GM19438 (cell line): ENCODE results near the gene NFKB2.
A peak's percentile ranks its signal among the peaks of the same experiment; 100 is the strongest.

ENCODE experiments used
- ATAC-seq: cut with Tn5 transposase; IDR thresholded peaks from one replicate; pipeline ENCODE4 v1.9.1; 2021; ENCODE audit warnings: low read depth; ENCODE audit not compliant: unreplicated experiment

Gene NFKB2

DNA sequence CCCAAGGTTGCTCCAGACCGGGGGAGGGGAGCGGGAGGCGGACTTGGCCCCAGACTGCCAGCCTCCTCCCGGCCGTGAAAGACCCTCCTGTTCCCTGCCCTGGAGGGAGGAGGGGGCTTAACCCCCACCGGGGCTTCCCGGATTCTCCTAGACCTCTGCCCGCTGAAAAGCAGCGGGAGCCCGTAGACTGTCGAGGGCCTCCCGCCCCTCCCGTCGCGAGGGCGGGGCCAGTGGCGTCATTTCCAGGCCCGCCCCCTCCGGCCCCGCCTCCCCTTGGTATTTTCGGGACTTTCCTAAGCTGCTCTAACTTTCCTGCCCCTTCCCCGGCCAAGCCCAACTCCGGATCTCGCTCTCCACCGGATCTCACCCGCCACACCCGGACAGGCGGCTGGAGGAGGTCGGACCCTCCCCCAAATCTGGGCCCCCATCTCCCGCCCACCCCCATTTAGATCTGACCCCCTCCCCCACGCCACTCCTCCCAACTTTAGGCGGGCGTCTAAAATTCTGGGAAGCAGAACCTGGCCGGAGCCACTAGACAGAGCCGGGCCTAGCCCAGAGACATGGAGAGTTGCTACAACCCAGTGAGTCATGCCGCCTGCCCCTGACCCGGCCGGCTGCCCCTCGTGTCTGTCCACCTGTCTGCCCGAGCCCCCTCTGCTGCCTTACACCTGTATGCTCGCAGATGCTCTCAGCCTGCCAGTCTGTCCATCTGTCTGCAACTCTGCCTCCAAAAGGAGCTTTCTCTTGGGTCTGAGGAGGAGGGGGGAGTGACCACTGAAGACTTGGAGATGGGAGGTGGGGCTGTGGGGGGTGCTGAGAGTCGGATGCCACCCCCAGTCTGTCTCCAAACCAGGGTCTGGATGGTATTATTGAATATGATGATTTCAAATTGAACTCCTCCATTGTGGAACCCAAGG, at the start of gene NFKB2:
TSS of gene NFKB2 (plus strand) at position 306 of the 917 bp plus-strand sequence. CDS start at position 561, 255 bp downstream.
- peak; percentile 29 for ATAC-seq

DNA sequence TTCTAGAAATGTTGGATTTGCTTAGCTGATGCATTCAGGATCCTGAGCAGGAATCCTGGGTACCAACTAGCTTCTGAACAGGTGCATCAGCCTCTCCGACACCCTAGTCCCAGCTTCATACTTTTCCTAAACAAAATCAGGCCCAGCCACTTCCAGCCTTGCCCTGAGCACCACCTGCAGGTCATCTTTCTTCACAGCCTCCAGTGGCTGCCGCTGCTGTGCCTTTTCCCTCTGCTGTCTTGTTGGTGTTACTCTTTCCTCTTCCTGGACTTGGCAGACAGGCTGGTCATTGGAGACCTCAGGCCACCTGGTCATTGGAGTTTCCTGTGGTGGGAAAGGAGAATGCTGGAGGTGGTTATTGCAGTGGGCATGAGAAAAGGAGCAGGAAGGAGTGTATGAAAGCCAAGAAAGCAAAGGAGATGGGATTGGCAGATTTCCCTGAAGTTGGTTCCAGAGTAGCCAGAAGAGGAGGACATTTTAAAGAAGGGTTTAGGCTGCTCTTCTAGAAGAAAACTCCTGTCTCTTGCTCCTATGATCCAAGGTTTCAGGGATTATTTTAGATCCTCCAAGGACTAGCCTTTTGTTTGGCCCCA, 48.2 kb upstream of the NFKB2 start:
- no peak for ATAC-seq

DNA sequence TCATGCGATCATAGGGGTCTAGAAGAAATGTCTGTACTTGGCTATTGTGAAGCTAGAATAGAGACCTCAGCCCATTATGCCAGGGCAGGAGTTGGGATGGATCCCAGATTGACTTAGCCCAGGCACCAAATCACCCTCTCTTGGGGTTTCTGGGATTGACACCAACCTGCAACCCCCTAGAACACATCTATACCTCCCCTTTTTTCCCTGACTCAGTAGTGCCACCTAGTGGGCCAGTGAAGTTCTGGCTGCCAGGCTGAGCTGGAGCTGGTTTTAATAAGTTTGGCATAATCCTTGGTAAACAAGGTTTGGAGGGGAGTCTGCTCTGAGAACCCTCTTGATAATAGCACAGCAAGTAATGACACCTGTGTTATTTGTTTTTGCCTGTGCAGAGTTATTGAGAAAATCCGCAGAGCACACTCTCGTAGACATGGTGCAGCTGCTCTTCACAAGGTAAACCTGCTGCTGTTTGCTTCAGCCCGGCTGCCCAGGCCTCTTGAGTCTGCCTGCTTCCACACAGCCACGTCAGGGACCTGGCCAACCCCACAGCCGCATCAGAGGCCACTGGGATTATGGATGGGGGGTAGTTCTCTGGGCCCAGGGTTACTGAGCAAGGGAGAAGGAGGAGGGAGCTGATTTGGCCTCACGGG, 43.3 kb upstream of the NFKB2 start:
- no peak for ATAC-seq

DNA sequence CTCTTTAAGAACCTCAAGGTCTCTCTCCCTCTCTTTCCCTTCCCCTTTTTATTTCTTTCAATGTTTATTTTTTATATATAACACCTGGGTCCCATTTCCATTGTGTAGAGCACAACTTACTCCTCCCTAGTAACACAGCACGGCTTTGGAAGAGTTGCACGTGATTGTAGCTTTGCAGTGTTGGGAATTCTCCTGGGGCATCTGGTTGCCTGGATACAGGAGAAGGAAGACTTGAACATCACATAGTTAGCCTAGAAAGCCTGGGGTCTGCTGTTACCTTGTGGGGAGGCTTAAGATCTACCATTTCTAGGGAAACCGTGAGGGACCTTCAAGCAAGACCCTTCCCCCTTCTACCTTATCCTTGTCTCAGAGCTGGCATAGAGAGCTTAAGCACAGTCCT, 41.1 kb upstream of the NFKB2 start:
- no peak for ATAC-seq

DNA sequence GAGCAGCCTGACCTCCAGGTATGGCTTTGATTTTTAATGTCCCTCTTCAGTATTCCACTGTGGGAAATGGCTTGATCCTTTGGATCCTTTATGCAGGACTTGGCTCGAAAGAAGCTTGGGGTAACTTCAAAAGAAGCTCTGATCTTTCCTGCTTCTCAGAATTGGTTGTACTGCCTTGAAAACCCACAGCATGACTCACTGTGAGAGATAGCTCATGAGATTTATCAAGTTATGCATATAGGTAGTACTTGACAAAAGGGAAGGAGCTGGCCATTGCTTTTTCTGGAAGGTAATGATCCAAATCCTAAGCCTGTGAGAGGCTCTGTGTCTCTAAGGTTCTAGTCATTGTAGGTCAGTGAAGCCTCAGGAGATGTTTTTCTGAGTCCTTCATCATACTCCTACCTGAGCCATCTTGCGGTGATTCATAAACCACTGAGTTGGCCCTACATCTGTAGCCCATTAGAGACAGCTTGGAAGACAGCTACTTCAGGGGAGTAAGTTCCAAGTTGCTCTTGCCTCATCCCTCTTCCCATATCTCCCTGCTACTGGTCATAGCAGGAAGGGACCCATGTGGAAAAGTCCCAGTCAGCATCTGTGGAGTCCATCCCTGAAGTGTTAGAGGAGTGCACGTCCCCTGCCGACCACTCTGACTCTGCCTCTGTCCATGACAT, 36.7 kb upstream of the NFKB2 start:
- ATAC-seq: no peak

DNA sequence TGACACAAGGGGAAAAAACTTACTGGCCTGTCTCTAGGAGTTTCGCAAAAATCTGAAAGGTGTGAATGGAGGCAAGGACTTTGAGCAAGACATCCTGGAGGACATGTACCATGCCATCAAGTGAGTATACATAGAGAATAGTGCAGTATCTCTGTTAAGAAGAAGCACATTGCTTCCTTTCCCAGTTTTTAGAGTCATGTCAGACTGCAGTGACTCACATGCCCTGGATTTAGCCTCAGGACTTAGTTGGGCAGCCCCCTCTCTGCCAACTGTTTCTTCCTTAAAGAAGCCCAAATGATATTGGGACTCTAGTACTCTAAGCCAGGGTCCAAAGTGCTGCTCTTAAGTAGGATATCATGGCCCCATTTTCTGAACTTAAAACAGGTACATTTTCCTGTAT, 28.1 kb upstream of the NFKB2 start:
- ATAC-seq: no peak

DNA sequence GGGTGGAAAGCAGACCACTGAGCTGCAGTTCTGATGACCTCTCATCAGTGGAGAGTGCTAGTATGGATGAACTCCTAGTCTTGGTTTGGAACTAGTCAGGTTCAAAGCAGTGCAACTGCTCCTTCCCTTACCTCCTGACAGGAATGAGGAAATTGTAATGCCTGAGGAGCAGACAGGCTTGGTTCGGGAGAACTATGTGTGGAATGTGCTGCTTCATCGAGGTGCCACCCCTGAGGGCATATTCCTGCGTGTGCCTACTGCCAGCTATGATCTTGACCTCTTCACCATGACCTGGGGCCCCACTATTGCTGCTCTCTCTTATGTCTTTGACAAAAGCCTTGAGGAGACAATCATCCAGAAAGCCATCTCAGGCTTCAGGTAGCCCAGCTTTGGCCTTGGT, 27.4 kb upstream of the NFKB2 start:
- no peak for ATAC-seq

DNA sequence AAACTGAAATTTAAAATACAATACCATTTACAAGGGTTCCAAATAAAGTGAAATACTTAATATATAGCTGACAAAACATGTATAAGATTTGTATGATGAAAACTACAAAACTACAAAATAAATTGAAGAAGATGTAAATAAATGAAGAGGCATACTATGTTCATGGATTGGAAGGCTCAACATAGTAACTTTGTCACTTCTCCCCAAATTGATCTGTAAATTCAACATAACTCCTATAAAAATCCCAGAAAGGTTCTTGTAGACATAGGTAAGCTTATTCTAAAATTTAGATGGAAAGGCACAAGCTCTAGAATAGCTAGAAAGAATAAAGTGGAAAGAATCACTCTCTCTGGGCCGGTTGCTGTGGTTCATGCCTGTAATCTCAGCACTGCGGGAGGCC, 24.2 kb upstream of the NFKB2 start:
- no peak for ATAC-seq

DNA sequence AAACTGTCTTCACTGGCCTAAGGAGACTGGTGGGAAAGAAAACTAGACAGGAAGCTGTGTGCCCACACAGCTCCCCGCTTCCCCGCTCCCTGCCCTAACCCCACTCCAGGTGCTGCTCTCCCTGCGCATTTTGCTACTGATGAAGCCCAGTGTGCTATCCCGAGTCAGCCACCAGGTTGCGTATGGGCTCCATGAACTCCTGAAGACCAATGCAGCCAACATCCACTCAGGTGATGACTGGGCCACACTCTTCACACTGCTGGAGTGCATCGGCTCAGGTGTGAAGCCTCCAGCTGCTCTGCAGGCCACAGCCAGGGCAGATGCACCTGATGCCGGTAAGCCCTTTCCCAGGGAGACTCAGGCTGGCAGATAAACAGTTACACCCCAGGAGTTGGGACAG, 20.3 kb upstream of the NFKB2 start:
- no peak for ATAC-seq

DNA sequence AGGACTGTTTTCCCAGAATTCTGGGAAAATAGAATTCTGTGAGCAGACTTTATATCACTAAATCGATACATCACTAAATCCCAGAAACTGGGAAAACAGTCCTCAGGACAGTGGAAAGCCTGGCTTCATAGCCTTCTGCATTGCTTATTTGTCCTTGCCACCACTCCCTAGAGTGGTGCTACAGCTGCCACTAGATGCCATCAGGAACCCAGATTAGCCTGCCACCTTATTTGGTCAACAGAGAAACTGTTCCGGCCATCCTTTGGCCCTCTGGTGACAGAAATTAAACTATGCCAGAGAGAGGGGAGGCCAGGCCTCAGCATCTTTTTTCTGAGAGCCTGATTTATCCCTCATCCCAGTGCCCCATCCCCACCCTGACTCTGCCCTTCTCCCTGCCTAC, 19.6 kb upstream of the NFKB2 start:
- no peak for ATAC-seq

DNA sequence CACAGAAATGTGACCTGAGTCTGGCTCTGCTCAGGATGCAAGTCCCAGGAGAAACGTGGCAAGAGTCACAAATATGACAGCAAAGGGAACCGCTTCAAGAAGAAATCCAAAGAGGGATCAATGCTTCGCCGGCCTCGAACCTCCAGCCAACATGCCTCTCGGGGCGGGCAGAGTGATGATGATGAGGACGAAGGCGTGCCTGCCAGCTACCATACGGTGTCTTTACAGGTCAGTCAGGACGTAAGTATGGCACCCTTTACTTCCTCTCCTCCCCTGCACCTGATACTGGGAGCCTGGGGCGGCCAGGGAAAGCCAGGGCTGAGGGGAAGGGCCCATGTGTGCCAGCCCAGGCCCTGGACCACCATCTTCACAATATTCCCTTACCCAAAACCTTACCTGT, 18.6 kb upstream of the NFKB2 start:
- no peak for ATAC-seq

DNA sequence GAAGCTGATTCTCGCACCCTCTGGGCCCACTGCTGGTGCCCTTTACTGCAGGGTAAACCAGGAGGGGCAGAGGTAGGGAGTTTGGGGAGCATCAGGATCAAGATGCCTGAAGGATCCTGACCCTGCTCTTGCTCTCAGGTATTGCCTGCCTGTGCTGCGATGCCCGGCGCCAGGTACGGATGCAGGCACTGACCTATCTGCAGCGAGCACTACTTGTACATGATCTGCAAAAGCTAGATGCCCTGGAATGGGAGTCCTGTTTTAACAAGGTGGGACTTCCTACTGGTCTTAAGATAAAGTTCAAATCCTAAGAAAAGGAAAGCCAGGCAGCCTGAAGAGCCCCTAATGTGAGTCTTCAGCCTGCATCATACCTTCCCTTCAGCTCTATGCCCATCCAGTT, 16.1 kb upstream of the NFKB2 start:
- no peak for ATAC-seq

DNA sequence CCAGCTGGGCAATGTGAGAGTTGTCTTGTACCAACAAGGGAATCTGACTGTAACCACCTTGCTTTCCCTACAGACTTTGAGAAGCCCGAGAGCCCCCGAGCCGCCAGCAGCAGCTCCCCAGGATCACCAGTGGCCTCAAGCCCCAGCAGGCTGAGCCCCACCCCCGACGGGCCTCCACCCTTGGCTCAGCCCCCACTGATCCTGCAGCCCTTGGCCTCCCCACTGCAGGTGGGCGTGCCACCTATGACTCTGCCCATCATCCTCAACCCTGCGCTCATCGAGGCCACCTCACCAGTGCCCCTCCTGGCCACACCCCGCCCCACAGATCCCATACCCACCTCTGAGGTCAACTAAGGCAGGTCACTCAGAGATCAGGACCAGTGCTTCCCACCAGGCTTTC, 13.5 kb upstream of the NFKB2 start:
- no peak for ATAC-seq

DNA sequence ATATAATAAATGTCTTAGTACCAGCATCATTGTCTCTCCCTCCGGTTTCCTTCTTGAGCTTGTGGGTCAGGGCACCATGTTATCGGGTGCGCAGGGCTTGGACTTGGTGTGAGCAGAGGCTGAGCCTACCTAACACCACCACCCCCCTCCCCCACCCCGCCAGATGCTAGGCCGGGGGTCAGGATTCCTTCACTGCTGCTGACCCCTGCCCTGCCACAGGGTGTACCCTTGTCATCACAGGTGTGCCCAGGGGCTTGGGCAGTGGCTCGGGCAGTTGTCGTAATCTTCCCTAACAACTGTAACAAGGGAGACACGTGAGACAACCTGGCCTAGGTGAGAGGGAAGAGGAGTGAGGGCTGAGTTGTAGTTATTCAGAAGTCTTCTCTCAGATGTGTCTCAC, 12.6 kb upstream of the NFKB2 start:
- ATAC-seq: no peak

DNA sequence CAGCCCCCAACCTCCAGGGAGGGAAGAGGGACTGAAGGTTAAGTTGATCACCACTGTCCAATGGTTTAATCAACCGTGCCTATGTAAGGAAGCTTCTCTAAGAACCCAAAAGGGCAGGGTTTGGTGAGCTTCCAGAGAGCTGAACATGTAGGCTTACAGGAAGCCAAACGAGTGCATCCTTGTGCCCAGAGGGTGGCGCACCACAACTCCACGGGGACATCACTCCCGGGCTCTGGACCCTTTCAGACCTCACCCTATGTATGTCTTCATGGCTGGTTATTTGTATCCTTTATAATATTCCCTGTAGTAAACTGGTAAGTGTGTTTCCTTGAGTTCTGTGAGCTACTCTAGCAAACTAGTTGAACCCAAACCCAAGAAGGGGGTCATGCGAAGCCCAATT, 11.5 kb upstream of the NFKB2 start:
- ATAC-seq: no peak

DNA sequence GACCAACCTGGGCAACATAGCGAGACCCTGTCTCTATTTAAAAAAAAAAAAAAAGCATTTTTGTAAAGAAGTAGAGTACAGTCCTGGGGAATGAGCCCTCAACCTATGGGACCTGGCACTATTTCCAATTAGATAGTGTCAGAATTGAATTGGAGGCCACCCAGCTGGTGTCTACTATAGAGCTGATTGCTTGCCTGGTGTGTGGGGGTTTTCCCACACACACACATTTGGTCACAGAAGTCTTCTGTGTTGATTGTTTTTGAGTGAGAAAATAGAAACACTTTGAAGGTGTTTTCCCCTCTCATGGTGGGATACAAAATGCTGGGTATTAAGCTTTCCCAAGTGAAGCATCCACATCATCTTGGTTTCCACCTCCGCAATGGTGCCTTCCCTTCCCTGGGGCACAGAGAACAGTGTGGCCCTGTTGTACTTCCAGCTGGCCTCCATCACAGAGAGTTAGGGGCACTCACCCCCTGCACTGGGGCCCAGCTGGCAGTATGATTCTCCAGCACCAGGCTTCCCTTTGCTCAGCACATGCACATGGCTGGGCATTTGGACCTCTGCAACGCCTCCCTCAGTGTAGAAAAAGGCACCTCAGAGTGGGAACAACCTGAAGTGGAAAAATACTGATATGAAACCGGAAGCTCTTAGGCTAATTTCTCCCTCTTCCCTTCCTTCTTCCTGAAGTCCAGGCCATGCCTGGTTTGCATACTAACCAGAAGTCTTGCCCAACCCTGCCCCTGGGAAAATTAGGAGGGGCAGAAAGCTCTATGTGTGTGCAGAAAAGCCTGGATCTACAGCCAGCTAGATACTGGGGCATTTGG, 10.7 kb upstream of the NFKB2 start:
- ATAC-seq: no peak

DNA sequence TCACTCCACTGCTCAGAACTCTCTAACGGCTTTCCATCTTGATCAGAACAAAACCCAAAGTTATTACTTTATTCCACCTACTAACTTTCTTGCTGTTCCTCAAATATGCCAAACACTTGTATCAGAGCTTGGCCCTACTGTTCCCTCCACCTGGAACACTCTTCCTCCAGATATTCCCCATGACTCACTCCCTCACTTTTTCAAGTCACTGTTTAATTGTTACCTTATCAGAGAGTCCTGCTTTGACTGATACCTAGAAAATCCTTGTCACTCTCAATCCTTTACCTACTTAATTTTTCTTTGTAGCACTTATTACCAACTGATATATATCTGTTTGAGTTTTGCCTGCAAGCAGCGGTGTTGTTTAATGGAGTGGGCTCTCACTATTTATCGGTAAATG, 5.6 kb upstream of the NFKB2 start:
- ATAC-seq: no peak

DNA sequence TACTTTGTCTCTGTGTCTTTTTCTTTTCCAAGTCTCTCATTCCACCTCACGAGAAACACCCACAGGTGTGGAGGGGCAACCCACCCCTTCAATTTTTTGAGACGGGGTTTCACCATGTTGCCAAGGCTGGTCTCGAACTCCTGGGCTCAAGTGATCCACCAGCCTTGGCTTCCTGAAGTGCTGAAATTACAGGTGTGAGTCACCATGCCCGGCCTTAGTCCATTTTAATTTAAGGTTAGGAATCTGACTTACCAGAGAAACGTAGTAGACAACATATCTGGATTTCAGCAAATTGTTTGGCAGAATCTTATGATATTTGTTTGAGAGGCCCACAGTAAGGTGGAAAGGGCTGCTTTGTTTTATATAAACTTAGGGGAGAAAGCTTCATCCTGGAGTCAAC, 3.2 kb upstream of the NFKB2 start:
- ATAC-seq: no peak

DNA sequence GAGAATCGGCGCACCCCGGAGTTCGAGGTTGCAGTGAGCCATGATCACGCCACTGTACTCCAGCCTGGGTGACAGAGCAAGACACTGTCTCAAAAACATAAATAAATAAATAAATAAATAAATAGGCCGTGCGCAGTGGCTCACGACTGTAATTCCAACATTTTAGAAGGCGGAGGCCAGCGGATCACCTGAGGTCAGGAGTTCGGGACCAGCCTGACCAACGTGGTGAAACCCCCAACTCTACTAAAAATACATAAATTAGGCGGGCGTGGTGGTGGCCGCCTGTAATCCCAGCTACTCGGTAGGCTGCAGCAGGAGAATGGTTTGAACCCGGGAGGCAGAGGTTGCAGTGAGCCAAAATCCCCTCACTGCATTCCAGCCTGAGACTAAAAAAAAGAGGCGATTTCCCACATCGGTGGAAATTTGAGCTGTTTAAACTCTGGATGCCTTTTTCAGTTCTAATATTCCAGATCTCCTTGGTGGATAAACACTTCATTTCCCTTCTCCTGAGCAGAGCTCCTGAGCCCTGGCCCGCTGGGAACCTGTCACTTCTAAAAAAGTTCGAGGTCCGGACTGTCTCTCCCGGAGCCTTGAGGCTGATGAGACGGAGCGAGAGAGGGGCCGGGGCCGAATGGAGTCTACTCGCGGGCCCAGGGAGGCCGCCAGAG, 2.0 kb upstream of the NFKB2 start:
- no peak for ATAC-seq
